GM18499 (cell line): ENCODE results near the gene DOK6.

ENCODE experiments used
- ATAC-seq: cut with Tn5 transposase; IDR thresholded peaks from one replicate; pipeline ENCODE4 v1.9.1; 2021; ENCODE audit warnings: moderate number of reproducible peaks; ENCODE audit not compliant: insufficient read depth, unreplicated experiment

DOK6 gene

DNA sequence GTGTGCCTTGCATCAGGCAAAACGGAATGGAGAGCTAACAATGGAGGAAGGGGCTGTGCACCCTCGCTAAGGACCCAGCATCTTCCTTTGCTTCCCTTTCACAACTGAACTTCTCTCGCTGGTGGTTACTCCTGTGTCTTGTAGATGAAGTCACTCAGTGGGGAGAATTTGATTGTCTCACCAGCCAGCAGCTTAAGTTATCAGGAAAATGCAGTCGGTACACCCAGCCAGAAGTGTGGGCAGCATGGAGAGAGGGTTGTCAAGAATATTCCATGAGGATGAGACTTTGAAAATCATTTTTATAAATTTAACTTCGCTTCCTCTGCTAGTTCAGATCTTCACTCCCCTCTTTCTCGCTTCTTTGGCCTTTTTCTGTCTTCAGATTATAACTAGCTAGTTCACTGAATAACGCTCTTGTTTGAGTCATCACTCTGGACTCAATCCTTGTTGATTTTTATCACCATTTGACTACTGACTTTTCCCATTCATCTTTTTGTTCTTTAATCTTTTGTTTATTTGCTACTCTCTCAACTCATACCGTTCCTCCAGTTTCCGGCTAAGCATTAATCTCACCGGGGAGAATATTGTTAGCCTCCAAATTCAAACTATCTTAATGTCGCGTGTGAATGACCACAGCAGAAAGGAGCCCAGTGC is 325.3 kb downstream of the DOK6 start:
- no peak for ATAC-seq

DNA sequence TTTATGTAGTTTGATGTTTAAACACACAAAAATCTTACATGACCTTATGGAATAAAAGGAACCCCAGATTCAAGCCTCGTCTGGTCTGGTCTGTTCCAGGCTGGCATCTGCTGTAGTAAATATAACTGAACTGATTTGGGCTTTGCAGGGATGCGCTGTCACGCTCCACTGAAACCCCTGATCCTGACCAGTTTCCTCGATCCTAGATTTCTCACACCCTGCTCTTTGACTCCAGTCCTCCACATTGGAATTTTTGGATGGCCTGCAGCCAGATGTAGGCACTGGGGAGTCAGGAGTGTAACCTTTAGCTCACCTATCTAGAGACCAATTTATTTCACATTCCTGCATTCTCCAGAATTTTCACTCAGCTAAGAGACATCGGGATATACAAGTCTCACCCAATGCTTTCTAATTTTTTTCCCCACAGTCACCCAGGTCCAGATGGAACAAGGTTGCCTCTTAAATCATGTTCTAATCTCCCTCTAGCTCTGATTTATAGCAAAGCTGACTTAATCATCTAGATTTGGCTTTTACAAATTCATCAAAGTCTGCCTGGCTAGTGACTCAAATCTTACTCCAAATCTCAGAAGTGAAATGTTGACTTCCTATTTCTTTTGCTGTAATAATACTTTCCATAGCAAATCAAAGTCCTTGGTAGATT is 327.4 kb downstream of the DOK6 start:
- ATAC-seq, result no peak

DNA sequence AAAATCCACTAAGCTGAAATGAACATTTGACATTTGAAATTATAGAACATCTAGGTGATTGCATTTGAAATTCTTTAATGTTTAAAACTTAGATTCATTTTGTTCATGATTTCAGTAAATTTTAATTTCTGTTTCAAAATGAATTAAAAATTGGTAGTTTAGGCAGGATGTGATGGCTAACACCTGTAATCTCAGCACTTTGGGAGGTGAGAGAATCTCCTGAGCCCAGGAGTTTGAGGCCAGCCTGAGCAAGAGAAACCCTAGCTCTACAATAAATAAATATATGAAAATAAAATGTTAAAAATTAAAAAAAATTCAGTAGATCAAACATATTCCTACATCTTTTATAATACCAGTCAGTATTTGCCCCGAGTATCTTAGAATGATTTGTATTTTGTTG is 330.0 kb downstream of the DOK6 start:
- ATAC-seq, result no peak

DNA sequence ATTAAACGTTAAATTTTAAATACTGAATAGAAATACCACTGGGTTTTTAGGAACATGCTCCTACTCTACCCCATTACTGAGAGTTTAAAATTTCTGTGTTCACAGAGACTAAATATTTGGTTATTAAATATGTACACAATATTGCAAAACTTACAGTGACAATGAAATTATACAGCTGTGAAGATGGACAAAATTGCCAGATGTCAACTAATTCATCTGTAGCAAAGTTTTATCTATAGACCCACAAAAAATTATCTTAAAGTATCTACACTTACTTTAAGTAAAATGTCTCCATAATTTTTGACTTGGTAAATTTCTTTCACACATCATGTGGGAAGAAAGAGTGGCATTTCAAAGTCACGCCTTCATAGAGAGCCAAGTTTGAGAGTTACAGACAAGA is 333.8 kb downstream of the DOK6 start:
- ATAC-seq, result no peak

DNA sequence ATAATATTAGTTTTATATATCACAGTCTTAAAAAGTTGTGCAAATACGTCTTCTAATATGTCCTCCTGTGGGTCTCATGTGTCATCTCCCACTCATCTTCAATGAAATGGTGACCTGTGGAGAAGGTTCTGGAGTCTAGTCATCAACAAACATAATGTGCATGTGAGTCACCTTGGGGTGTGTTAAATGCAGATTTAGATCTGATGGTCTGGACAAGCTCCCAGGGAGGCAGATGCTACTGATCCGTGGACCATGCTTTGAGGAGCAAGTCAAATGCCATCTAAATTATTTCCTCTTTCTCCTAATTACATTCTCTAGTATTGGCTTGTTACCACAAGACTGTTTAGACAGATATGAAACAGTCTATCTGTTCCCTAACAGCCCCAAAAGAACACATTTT is 336.0 kb downstream of the DOK6 start:
- no peak for ATAC-seq

DNA sequence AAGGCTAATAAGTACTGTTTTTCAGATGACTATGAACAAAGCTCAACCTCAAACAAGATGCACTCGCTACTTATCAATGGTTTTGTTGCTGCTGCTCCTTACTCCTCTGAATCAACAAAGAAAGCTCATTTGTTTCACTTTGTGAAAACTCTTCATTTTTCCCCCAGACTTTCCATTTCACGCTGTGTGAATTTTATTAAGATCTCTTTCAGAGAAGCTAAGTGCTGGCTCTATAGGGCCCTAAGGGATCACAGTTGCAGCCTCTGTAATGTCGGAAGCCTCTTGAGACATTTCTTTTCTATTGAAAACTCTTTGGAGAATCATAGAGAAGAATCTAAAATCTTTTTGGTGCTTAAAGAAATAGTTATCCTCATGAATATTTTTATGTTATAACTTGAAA is 337.2 kb downstream of the DOK6 start:
- no peak for ATAC-seq

DNA sequence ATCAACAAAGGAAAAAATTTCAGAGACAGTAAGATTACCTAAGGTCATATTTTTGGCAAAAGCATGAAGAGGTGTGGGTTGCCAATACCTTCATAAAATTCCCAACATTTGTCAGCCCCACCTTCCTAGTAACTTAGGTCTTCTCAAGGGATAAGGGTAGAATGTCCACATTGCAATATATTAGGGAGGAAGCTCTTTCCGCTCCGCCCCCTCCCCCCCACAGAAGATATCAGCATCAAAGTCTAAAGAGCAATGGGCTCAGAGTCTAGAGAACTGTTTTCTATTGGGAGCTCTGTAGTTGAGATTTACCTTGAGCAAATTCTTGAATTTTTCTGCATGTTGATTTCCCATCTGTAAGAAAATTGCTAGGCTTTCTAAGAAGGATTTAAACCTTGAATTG is 346.7 kb downstream of the DOK6 start:
- ATAC-seq, result no peak

DNA sequence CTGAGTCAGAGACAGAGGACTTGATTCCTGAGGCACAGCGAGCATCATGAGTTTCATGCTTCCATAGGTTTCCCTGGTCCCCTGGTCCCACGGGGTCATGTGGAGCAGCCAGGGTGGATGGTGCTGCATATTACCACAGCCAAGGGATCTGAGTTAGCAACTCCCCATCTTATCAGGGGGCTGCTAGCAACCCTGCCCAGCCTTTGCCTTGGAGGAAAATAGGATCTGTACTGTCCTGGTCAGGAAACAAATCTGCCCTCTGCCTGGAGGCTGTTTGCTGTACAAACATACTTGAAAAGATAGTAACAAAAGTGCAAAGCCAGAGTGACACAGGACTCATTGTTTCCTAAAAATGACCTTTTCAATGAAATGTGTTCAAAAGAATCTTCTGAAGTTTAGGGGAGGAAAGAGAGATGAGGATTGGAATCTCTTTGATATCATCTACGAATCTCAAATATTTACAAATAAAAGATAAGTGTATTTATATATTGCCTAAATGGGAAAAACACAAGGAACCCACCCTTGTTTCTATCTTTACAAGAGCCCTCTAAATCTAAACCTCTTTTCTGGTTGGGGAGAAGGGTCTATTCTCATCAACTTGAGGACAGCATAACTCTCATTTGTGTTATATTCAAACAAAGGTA is 352.2 kb downstream of the DOK6 start:
- ATAC-seq, result no peak

DNA sequence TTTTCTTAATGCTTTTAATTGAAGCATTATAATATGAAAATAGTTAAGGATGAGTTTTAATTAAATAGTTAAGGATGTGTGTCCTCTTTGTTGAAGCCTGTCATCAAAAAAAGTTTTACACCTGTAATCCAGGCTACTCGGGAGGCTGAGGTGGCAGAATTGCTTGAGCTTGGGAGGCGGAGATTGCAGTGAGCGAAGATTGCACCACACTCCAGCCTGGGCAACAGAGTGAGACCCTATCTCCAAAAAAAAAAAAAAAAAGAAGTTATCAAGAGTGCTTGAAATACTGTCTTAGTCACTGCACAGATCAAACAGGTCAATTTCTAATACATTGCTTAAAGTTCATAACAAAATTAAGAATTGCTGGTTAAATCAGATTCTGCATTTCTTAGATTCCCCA is 353.4 kb downstream of the DOK6 start:
- no peak for ATAC-seq

DNA sequence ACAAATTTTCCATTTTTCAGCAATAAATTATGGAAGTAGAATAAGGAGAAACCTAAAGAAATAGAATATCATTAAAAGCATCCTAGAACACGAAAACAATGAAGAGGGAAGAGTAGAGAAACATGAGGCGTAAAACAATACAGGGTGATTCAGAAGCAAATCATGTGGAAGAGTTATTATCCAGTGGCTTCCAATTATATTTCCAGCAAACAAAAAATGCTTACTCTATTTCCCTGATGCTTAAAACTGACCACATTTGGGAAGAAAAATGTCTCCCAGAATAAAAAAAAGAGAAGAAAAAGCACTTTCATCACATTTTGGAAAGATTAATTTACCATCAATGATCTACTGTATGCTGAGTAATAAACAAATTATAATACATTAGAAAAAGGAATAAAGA is 354.4 kb downstream of the DOK6 start:
- ATAC-seq, result no peak

DNA sequence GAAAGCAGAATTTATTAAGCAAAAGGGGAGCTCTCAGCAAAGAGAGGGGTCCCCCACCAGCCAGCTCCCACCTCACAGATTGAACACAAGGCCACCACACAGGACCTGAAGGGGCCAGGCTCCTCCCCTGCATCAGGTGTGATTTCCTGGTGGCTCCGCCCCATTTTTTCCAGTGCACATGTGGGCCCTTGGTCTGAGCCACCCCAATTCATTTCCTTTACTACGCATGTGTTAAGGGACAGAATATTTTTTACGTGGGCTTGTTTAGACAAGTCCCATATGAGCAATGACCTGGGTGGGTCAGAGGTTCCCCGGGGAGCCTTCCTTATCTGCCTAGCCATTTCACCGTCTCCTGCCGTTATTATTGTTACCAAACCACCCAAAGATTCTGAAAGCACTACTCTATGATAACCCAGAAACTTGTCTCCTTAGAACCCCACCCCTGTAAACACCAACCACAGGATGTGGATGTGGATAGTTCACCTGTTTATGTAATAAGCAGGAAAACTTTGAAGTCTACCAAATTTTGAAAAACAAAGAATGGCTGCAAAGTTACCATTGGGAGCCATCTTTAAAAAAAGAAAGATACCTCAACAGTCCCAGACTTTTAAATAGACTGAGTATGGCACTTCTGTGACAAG is 355.3 kb downstream of the DOK6 start:
- no peak for ATAC-seq

DNA sequence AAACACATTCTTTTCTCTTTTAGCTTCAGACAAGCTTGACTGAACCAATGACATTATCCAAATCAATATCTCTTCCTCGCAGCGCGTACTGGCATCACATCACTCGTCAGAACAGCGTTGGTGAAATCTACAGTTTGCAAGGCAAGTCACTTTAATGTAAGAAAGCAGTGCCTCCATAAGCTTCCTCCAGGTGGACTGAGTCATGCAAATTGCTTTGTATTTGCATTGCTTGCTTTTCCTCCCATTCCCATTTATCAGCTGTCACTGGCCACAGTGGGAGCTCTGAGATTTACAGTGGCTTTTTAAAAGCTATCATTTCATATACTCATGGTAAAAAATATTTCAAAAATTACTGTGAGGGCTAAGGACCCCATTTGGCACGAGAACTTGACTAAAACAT is 357.0 kb downstream of the DOK6 start:
- ATAC-seq, result no peak

DNA sequence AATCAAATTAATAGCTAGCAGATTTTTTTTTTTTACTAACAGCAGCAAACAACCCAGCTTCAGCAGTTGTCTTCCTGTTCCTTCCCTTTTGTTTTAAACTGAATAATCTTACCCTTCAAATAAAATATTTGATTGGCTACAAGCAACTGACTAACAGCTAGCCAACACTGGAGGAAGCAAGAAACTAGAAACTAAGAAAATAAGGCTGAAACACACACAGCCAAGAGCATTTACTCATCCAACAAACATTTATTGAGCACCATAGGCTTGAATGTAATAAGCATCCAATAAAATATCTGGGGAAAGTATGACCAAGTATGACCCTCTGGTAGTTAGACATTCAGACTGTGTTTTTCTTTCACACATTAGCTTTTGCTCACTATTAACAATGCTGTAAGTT is 357.8 kb downstream of the DOK6 start:
- ATAC-seq, result no peak

DNA sequence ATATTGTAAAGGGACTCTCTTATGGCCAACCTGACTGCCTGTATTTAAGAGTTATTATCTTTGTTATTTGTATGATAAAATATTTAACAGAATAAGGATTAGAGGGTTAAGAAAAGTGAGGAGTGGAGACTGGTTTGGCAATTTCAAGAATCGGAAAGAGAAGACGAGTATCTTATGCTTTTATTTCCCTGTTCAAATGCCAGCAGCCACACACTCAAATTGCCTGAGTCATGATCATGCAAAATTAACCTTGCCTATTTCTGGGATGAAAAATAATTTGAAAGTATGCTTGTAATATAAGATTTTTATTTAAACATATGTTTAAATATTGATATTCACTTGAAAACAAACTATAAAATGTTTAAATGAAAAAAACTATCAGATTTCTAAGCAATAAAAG is 358.4 kb downstream of the DOK6 start:
- no peak for ATAC-seq

DNA sequence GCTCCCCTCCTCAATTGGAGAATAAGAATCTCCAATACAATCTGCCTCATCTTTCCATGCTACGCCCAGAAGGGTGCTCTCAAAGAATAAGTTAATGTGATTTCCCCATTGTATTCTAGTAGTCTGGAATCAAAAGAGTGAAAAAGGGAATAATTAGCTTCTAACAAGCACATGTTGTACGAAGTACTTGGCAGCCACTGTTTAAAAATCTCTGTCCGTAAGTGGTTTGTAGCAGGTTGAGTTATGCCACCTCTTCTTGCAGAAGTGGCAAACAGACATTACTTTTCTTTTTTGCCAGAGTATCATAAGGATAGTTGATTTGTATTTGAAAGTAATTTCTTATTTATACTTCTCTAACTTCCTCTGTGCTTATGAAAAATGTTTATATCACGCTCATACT is 362.3 kb downstream of the DOK6 start:
- no peak for ATAC-seq

DNA sequence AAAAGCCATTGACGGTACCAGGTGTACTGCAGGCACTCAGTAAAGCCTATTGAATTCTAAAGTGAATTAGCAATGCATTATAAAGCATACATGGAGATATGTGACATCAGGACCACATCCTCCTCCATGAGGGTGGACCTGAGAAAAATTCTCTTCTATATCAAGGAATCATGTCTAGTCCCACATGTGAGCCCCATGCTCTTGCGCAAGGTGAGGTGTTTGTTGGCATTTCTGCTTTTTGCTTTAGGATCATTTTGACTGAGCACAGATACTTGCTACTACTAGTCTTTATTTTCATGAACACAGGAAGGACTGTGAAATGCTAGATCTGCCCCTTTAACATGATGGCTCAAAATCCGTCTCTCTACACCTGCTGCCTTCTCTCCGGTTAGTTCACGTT is 363.1 kb downstream of the DOK6 start:
- no peak for ATAC-seq

DNA sequence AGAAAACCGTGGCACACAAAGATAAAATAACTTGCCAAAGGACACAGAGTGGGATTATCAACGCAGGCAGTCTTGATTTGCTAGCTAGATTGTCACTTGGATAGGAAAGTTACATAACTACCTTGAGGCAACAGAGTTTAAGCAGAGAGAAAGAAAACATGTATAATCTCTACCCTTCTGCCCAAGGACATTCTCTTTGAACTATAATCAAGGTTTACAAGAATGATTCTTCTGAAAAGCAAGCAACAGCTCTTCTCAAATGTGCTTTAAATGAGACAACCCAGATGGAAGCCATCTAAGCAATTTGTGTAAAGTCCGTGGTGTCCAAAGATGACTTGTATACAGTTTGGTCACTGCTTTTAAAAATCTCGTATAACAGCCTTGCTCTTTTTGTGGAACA is 369.6 kb downstream of the DOK6 start:
- no peak for ATAC-seq

DNA sequence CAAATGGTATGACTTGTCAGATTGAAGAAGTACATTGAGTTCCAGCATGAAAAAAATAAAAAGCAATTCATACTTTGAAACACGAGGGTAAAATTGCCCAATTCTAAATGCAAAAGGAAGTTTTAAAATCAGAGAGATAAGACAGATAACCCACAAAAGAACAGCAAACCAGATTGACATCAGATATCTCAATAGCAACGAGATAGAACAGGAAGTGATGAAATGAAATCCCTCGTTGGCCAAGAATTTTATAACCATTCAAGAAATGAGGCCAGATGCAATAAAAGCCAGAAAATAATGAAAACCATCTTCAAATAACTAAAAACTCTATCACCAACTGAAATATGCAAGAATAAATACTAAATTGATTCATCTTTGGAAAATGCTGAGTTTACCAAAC is 374.1 kb downstream of the DOK6 start:
- ATAC-seq, result no peak

DNA sequence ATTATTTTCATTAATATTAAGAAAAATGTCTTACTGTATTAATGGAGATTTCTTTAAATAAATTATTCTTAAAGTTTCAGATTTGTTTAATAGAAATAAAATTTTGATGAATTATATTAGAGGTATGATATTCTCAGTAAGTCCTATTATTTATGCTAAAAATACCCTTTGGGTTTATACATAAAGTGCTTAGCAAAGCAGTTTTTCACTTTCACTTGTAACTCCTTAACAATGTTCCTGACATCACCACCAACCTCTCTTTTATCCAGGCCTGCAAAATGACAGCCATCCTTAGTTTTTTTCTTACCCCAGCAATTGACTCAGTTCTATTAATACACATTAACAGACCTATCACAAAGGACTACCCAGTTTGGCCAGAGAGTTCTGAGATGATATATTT is 376.6 kb downstream of the DOK6 start:
- no peak for ATAC-seq

DNA sequence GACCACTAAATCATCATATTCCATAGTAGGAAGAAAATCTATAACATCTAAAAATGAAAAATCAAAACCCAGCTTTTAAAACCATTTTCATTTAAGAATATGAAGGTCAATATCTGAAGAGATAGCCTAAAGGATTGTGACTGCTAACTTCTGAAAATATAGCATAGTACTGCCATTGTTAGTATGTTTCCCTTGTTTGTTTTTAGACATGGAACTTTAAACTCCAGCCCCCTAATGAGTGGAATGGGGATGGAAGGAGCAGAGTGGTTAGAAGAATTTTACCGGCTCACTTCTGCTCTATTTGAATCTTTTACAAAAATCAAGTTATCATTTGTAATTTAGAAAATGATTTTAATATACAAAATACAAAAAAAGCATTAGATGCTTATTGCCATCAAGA is 378.0 kb downstream of the DOK6 start:
- ATAC-seq, result no peak

DNA sequence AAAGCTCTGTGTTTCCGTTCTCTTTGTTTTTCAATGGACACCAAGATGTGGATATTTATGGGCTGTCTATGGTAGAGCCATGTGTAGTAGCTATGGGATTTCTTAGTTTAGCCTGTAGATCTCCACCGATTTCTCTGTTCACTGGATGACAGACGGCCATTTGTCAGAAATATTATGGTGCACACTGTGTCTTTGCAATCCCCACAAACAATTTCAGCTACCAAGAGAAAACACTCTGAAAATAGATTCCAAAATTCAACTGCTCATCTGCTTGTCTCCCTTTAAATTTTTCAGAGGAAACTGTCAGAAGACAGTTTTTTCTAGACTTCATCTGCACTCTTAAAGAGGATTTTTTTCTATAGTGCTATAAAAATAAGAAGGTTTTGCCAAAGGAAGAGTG is 380.2 kb downstream of the DOK6 start:
- no peak for ATAC-seq

DNA sequence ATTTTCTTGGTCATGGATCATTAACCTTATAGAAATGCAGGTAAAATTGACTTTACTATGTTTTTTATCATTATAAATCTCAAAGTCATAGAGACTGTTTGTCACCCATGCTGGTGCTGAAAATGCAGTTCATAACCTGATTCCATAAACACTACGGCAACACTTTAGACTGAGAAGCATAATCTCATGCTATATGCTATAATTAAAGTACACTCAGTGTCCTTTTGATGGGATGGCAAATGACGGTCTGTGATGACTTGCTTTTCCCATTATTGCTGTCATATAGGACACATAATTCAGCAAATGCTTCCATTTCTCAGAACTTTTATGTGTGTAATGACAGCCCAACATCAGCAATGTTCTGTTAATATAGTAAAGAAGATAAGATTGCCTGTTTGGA is 384.1 kb downstream of the DOK6 start:
- no peak for ATAC-seq
